ENCODE results near the gene BTBD9.

BTBD9 gene

GRCh38 chr6:38193051-38193450, 446.7 kb downstream of the BTBD9 start:
- TF ChIP-seq RARB (CRISPR knock-in tag; IDR thresholded peaks at IDR 0.05) (no peak), ZFP30 (CRISPR knock-in tag; IDR thresholded peaks at IDR 0.05) (no peak), TOX (CRISPR knock-in tag; IDR thresholded peaks at IDR 0.05; ENCODE audit: borderline replicate concordance) (no peak), ISL1 (CRISPR knock-in tag; IDR thresholded peaks at IDR 0.05) (no peak), ZNF565 (CRISPR knock-in tag; conservative IDR thresholded peaks at IDR 0.05; ENCODE audit: low read depth) (no peak), POU6F1 (CRISPR knock-in tag; IDR thresholded peaks at IDR 0.05; ENCODE audit: borderline replicate concordance, low read depth) (no peak), TSHZ2 (CRISPR knock-in tag; IDR thresholded peaks at IDR 0.05) (no peak), ZNF8 (CRISPR knock-in tag; IDR thresholded peaks at IDR 0.05) (no peak), ARNTL (CRISPR knock-in tag; IDR thresholded peaks at IDR 0.05; ENCODE audit: borderline replicate concordance, low read depth) (no peak), ZNF70 (CRISPR knock-in tag; IDR thresholded peaks at IDR 0.05) (no peak)
- ATAC-seq = no peak

DNA sequence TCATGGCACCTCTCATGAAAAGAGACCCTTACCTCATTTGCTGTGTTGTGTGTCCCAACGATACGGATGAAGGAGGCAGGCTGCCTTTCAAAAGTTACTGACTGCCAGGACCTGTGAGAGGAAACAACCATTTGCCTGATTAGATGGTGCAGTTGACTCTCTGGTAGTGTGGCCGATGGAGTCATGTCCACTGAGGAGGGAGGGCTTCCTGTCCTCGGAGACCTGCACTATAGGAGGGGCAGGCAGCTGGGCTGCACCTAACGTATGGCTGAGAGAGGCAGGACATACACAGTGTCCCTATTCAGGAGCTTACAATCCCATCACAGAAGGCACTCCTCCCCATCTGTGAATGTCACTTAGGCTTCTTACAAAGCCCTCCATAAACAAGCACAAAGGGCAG, 447.2 kb downstream of the BTBD9 start:
- TF ChIP-seq, protein P1, sequence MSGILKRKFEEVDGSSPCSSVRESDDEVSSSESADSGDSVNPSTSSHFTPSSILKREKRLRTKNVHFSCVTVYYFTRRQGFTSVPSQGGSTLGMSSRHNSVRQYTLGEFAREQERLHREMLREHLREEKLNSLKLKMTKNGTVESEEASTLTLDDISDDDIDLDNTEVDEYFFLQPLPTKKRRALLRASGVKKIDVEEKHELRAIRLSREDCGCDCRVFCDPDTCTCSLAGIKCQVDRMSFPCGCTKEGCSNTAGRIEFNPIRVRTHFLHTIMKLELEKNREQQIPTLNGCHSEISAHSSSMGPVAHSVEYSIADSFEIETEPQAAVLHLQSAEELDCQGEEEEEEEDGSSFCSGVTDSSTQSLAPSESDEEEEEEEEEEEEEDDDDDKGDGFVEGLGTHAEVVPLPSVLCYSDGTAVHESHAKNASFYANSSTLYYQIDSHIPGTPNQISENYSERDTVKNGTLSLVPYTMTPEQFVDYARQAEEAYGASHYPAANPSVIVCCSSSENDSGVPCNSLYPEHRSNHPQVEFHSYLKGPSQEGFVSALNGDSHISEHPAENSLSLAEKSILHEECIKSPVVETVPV (CRISPR knock-in tag; IDR thresholded peaks at IDR 0.05) = no peak
- TF ChIP-seq ZNF565 (CRISPR knock-in tag; conservative IDR thresholded peaks at IDR 0.05; ENCODE audit: low read depth) (no peak), ISL1 (CRISPR knock-in tag; IDR thresholded peaks at IDR 0.05) (no peak)
- ATAC-seq = no peak

GRCh38 chr6:38192011-38192410, 447.7 kb downstream of the BTBD9 start:
- ATAC-seq = no peak
- TF ChIP-seq GLIS3 (CRISPR knock-in tag; IDR thresholded peaks at IDR 0.05) (no peak), PPARA (CRISPR knock-in tag; IDR thresholded peaks at IDR 0.05; ENCODE audit: borderline replicate concordance) (no peak), CSDC2 (CRISPR knock-in tag; IDR thresholded peaks at IDR 0.05) (no peak), BACH2 (CRISPR knock-in tag; IDR thresholded peaks at IDR 0.05; ENCODE audit: borderline replicate concordance) (no peak), RARB (CRISPR knock-in tag; IDR thresholded peaks at IDR 0.05) (no peak)
- TF ChIP-seq, protein P2, sequence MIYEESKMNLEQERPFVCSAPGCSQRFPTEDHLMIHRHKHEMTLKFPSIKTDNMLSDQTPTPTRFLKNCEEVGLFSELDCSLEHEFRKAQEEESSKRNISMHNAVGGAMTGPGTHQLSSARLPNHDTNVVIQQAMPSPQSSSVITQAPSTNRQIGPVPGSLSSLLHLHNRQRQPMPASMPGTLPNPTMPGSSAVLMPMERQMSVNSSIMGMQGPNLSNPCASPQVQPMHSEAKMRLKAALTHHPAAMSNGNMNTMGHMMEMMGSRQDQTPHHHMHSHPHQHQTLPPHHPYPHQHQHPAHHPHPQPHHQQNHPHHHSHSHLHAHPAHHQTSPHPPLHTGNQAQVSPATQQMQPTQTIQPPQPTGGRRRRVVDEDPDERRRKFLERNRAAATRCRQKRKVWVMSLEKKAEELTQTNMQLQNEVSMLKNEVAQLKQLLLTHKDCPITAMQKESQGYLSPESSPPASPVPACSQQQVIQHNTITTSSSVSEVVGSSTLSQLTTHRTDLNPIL (CRISPR knock-in tag; IDR thresholded peaks at IDR 0.05; ENCODE audit: low read depth) = no peak

GRCh38 chr6:38191418-38191817, 448.3 kb downstream of the BTBD9 start:
- no peak for ATAC-seq
- TF ChIP-seq ZFP30 (CRISPR knock-in tag; IDR thresholded peaks at IDR 0.05) (no peak), GLIS3 (CRISPR knock-in tag; IDR thresholded peaks at IDR 0.05) (no peak), BACH2 (CRISPR knock-in tag; IDR thresholded peaks at IDR 0.05; ENCODE audit: borderline replicate concordance) (no peak), TOX (CRISPR knock-in tag; IDR thresholded peaks at IDR 0.05; ENCODE audit: borderline replicate concordance) (no peak), ZNF8 (CRISPR knock-in tag; IDR thresholded peaks at IDR 0.05) (no peak), OSR1 (CRISPR knock-in tag; IDR thresholded peaks at IDR 0.05) (no peak), POU6F1 (CRISPR knock-in tag; IDR thresholded peaks at IDR 0.05; ENCODE audit: borderline replicate concordance, low read depth) (no peak), ZNF70 (CRISPR knock-in tag; IDR thresholded peaks at IDR 0.05) (no peak), ARNTL (CRISPR knock-in tag; IDR thresholded peaks at IDR 0.05; ENCODE audit: borderline replicate concordance, low read depth) (no peak), PPARA (CRISPR knock-in tag; IDR thresholded peaks at IDR 0.05; ENCODE audit: borderline replicate concordance) (no peak), RARB (CRISPR knock-in tag; IDR thresholded peaks at IDR 0.05) (no peak), ESRRG (CRISPR knock-in tag; IDR thresholded peaks at IDR 0.05) (no peak), ZC3H10 (CRISPR knock-in tag; IDR thresholded peaks at IDR 0.05) (no peak), SNAI2 (CRISPR knock-in tag; IDR thresholded peaks at IDR 0.05) (no peak)
